HEK293T (cell line): ENCODE results near the gene UBE2E2.

ENCODE experiments used
- ELF4 ChIP-seq: fragments of 450-650 bp; IDR thresholded peaks from 2 replicates; pipeline ENCODE4 v1.6.1; 2017; ENCODE audit warnings: antibody characterized with exemption
- FOXA1 ChIP-seq: fragments of 450-650 bp; IDR thresholded peaks from 2 replicates; pipeline ENCODE4 v1.6.1; 2016; ENCODE audit warnings: mild to moderate bottlenecking
- FOXK2 ChIP-seq: fragments of 450-650 bp; IDR thresholded peaks from 2 replicates; pipeline ENCODE4 v1.6.1; 2016; ENCODE audit warnings: mild to moderate bottlenecking
- FOXM1 ChIP-seq: fragments of 450-650 bp; IDR thresholded peaks from 2 replicates; pipeline ENCODE4 v1.6.1; 2017; ENCODE audit warnings: mild to moderate bottlenecking, borderline replicate concordance
- PKNOX1 ChIP-seq: fragments of 450-650 bp; IDR thresholded peaks from 2 replicates; pipeline ENCODE4 v1.6.1; 2016
- SP1 ChIP-seq: fragments of 450-650 bp; IDR thresholded peaks from 2 replicates; pipeline ENCODE4 v1.6.1; 2017

GRCh38 chr3:23575697-23576096 lies 372.6 kb downstream of the UBE2E2 start:
- no peak for TF ChIP-seq PKNOX1
- TF ChIP-seq ELF4, result no peak
- no peak for TF ChIP-seq FOXA1
- TF ChIP-seq FOXM1, result no peak
- no peak for TF ChIP-seq FOXK2
- no peak for TF ChIP-seq SP1
